WERI-Rb-1 (cell line): ENCODE measurements around the gene VPS16.
A peak's percentile ranks its signal among the peaks of the same experiment; 100 is the strongest.

Source experiments
- DNase-seq: peaks from one replicate; pipeline ENCODE4 v3.0.0-alpha.2; 2020
- H3K27ac ChIP-seq: fragments of 250-450 bp; sonication (Bioruptor Pico); 2 replicates; pipeline ENCODE4 v1.5.1; 2020; ENCODE audit warnings: mild to moderate bottlenecking, moderate library complexity
- H3K27me3 ChIP-seq: fragments of 250-450 bp; sonication (Bioruptor Pico); 2 replicates; pipeline ENCODE4 v1.5.1; 2021; ENCODE audit warnings: mild to moderate bottlenecking, low read depth, moderate library complexity; ENCODE audit not compliant: insufficient read depth, severe bottlenecking
- H3K36me3 ChIP-seq: fragments of 250-450 bp; sonication (Bioruptor Pico); 2 replicates; pipeline ENCODE4 v1.5.1; 2020; ENCODE audit warnings: mild to moderate bottlenecking, moderate library complexity
- H3K4me3 ChIP-seq: 2 replicates; pipeline ENCODE4 v1.5.1; 2011; ENCODE audit warnings: low read depth, mild to moderate bottlenecking, control low read depth, low read length
- H3K9me3 ChIP-seq: fragments of 250-450 bp; sonication (Bioruptor Pico); 2 replicates; pipeline ENCODE4 v1.5.1; 2021; ENCODE audit warnings: mild to moderate bottlenecking, moderate library complexity; ENCODE audit not compliant: severe bottlenecking
- CTCF ChIP-seq: IDR thresholded peaks from 2 replicates; pipeline ENCODE4 v1.5.1; 2011; ENCODE audit warnings: low read depth, mild to moderate bottlenecking, control low read depth, inconsistent platforms, low read length

Gene VPS16

GRCh38 chr20:2814076-2814475 is 26.5 kb upstream of the VPS16 start:
- no peak for DNase-seq
- no peaks in the 10 kb centered on the region for H3K27me3 ChIP-seq

GRCh38 chr20:2814587-2815051 is 25.9 kb upstream of the VPS16 start, which contains the start of gene C20orf141:
Gene C20orf141 (plus strand): TSS chr20:2814987. CDS start chr20:2815185, 198 bp downstream.
- Histone ChIP-seq H3K27me3 (no peaks in the 10 kb centered on the region), H3K9me3 (peaks cover 11% of the 10 kb centered on the region), H3K36me3 (no peaks in the 10 kb centered on the region), H3K27ac (peak within 1 kb of the TSS; percentile 74), H3K4me3 (peak within 1 kb of the TSS; percentile 5)
- TF ChIP-seq CTCF: no peak
- DNase-seq: peak; percentile 91

More at GRCh38 chr20:2814076-2814475, 26.5 kb upstream of the VPS16 start:
- TF ChIP-seq CTCF: no peak
- Histone ChIP-seq H3K9me3 (peaks cover 15% of the 10 kb centered on the region), H3K4me3 (peak overlapping the region; percentile 5), H3K27ac (peak overlapping the region; percentile 74), H3K36me3 (no peaks in the 10 kb centered on the region)

GRCh38 chr20:2815242-2815900 is 25.2 kb upstream of the VPS16 start:
- Histone ChIP-seq H3K9me3 (peaks cover 10% of the 10 kb centered on the region), H3K27ac (peak overlapping the region; percentile 74), H3K4me3 (peak overlapping the region; percentile 4; the same call in 1 of the 2 replicates), H3K36me3 (no peaks in the 10 kb centered on the region), H3K27me3 (no peaks in the 10 kb centered on the region)
- TF ChIP-seq CTCF: no peak
- no peak for DNase-seq

GRCh38 chr20:2816030-2816582 is 24.4 kb upstream of the VPS16 start, which contains the start of gene TMEM239:
Gene TMEM239 (plus strand): TSS chr20:2816364. CDS start chr20:2816555, 191 bp downstream.
- no peak for DNase-seq
- peak within 1 kb of the TSS; percentile 74 for H3K27ac ChIP-seq
- H3K27me3 ChIP-seq: no peaks in the 10 kb centered on the region
- no peak for TF ChIP-seq CTCF
- peaks cover 10% of the 10 kb centered on the region for H3K9me3 ChIP-seq
- 0 out of 2 replicates have a peak within 1 kb of the TSS, but pooled peaks have one; percentile 4 for H3K4me3 ChIP-seq
- H3K36me3 ChIP-seq: no peaks in the 10 kb centered on the region

GRCh38 chr20:2816583-2817340 is 23.8 kb upstream of the VPS16 start:
- Histone ChIP-seq H3K27me3 (no peaks in the 10 kb centered on the region), H3K36me3 (no peaks in the 10 kb centered on the region), H3K4me3 (no peak overlapping the region), H3K27ac (no peak overlapping the region), H3K9me3 (peaks cover 7% of the 10 kb centered on the region)
- TF ChIP-seq CTCF: no peak
- DNase-seq: no peak
